Testis (tissue), 3 donors: ENCODE measurements around the gene PDE1A. TPM values are rescaled to one million over a fixed set of nuclear protein-coding genes. Genes with fewer than 3 reads are reported as not detected.

Source experiments
- DNase-seq: peaks from one replicate; pipeline ENCODE4 v3.0.0-alpha.2; 2019
- H3K27ac ChIP-seq, 2 donors: fragments of 200-600 bp; sonication (generic); one replicate each; pipeline ENCODE4 v1.5.1; 2019
- H3K27me3 ChIP-seq: fragments of 200-600 bp; sonication (generic); one replicate; pipeline ENCODE4 v1.5.1; 2019
- H3K36me3 ChIP-seq: fragments of 200-600 bp; sonication (generic); one replicate; pipeline ENCODE4 v1.5.1; 2017; ENCODE audit warnings: low read depth; ENCODE audit errors: missing control alignments
- H3K4me1 ChIP-seq: fragments of 200-600 bp; sonication (generic); one replicate; pipeline ENCODE4 v1.5.1; 2019
- H3K4me3 ChIP-seq, 2 donors: fragments of 200-600 bp; sonication (generic); one replicate each; pipeline ENCODE4 v1.5.1; 2017 to 2019
- H3K9me3 ChIP-seq: fragments of 200-600 bp; sonication (generic); one replicate; pipeline ENCODE4 v1.5.1; 2017
- POLR2A ChIP-seq: fragments of 450-650 bp; IDR thresholded peaks from one replicate; pipeline ENCODE4 v1.6.1; 2017; ENCODE audit warnings: antibody characterized with exemption, mild to moderate bottlenecking, moderate library complexity
- WGBS, 2 donors: methylation state at CpG; one replicate each; pipeline ENCODE4 v1.1.5; 2018; 5-methylcytosine and 5-hydroxymethylcytosine counted together
- intact Hi-C: fragments of 100-400 bp; cut with DNase I; formaldehyde crosslinking; loops from one replicate; pipeline ENCODE4 v1.15.1; 2023; ENCODE audit warnings: low total_unique reads
- polyA plus RNA-seq: library from polyadenylated mRNA; stranded (reverse); fragments of 350-450 nt; fragmentation: Illumina TruSeq; extraction: RNeasy Lipid Tissue Mini Kit (QIAGEN cat#74804); gene quantifications from one replicate; pipeline ENCODE4 v1.2.3, GENCODE V29; 2014; ENCODE audit warnings: low read depth, low replicate concordance; ENCODE audit not compliant: insufficient read depth
- total RNA-seq, 2 donors: library from RNA; depleted of rRNA; stranded (reverse); fragments of >200 nt; gene quantifications; one replicate each; pipeline ENCODE4 v1.2.3, GENCODE V29; 2016
- TF ChIP-seq, protein P1 (sequence below), 3 experiments: fragments of 450-650 bp in 2 of 3; fragments of 200-600 bp in 1 of 3; sonication (generic) in 1 of 3; IDR thresholded peaks; one replicate each; pipeline ENCODE4 v1.5.1; 2016 to 2019; ENCODE audit warnings: antibody characterized with exemption in 3 of 3, mild to moderate bottlenecking in 2 of 3, moderate library complexity in 1 of 3

Gene PDE1A
- total and polyA plus RNA-seq, 3 donors from 2014 or later = 15.2 to 45.0 (median 29.8) TPM

DNA sequence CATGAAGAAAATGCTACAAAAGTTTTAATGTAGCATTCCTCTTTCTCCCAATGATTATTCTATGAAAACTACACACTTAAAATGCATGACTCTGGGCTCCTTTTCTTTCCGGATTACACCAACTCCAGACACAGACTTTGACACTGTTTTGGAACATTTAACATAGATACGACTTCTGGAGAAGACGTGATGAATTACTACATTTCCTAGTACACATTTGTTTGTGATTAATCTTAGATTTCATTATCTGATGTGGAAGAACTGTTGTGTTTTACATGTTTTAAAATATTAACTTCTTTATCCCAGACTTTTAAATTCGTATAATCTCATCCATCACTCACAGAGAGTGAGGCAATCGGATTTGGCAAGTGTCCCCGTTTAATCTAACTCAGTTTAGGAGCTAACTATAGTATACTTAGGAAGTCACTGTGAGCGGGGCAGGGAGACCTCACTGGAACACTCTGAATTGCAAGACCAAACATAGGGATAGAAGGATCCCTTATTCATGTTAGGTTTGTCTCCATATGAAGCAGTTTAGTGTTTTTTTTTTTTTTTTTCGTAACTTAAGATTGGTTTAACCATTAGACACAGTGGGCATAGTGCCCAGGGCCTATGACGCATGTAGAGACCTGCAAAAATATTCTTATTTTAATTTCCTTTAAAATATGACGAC is 66.7 kb downstream of the PDE1A start:
- 79 to 85% methylated on average over 10 of the region's 10 CpGs for WGBS, 2 donors
- no peaks in the 10 kb centered on the region for H3K27me3 ChIP-seq
- intact Hi-C loops = no loop called here
- H3K4me1 ChIP-seq = no peaks in the 10 kb centered on the region
- no peaks in the 10 kb centered on the region for H3K36me3 ChIP-seq
- H3K27ac ChIP-seq = no peak overlapping the region
- DNase-seq = no peak
- H3K4me3 ChIP-seq = no peak overlapping the region
- H3K9me3 ChIP-seq = no peaks in the 10 kb centered on the region
- TF ChIP-seq, protein P1, sequence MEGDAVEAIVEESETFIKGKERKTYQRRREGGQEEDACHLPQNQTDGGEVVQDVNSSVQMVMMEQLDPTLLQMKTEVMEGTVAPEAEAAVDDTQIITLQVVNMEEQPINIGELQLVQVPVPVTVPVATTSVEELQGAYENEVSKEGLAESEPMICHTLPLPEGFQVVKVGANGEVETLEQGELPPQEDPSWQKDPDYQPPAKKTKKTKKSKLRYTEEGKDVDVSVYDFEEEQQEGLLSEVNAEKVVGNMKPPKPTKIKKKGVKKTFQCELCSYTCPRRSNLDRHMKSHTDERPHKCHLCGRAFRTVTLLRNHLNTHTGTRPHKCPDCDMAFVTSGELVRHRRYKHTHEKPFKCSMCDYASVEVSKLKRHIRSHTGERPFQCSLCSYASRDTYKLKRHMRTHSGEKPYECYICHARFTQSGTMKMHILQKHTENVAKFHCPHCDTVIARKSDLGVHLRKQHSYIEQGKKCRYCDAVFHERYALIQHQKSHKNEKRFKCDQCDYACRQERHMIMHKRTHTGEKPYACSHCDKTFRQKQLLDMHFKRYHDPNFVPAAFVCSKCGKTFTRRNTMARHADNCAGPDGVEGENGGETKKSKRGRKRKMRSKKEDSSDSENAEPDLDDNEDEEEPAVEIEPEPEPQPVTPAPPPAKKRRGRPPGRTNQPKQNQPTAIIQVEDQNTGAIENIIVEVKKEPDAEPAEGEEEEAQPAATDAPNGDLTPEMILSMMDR (IDR thresholded peaks at IDR 0.05) = no peak
- TF ChIP-seq POLR2A = no peak

DNA sequence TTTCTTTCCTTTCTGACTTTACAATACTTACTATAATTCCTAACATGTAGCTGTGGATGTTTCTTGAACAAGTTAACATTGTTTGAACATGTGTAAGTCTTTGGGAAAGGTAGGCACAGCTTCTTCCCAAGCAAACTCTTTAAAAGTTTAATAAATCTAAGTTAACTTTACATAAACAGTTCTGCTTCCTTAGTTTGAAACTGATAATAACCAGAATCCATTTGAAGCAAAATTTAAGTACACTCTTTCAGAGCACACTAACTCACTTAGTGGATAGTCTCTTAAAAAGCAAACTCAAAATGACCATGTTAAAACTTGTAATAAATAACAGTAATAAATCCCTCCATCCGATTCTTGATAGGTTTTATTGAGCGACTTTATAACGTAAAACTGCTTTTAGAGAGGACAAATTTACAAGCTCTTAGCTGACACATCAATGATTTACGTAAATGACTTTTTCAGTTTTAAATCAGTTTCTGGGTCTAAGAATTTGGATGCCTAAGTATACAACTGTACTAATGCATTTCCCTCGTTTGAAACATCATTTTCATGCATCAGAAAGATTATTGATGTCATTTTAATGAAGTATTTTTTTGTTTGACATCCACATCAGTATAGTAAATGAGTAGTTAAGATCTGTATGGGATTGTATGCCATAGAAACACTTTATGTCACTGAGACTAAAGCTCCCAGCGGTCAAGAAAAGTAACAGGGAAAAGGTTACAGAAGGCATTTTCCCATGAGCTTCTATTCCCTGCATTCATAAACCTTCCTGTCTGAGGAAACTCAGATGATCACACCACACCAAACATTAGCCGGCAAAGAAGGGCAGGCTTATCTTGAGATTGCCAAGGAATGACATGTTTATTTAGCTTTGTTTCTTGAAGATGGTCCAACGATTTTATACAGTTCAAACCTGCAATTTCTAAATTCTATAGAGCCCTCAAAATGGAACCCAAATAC is 67.5 kb downstream of the PDE1A start:
- no peaks in the 10 kb centered on the region for H3K4me1 ChIP-seq
- H3K9me3 ChIP-seq = no peaks in the 10 kb centered on the region
- TF ChIP-seq, protein P1 (IDR thresholded peaks at IDR 0.05) = no peak
- no peak for TF ChIP-seq POLR2A
- no peak for DNase-seq
- H3K36me3 ChIP-seq = no peaks in the 10 kb centered on the region
- 71 to 75% methylated on average over 8 of the region's 8 CpGs for WGBS, 2 donors
- intact Hi-C loops = no loop called here
- H3K27ac ChIP-seq = no peak overlapping the region
- no peak overlapping the region for H3K4me3 ChIP-seq
- H3K27me3 ChIP-seq = no peaks in the 10 kb centered on the region

DNA sequence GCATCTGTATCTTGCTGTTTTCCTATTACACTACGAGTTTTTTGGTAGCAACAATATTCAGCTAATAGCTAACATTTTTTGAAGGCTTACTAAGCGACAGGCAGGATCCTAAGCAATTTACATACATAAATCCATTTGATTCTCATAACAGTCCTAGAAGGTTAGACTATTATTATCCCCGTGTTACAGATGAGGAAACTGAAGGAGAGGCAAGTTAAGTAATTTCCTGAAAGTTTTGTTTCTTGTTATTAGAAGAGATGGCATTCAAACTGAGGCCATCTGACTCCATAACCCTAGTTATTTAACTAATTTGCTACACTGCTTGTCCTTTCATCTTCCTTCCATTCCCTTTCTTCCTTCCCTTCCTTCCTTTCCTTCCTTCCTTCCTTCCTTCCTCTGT is 68.2 kb downstream of the PDE1A start:
- no peaks in the 10 kb centered on the region for H3K36me3 ChIP-seq
- WGBS, 2 donors = 88 to 92% methylated on average over 3 of the region's 3 CpGs
- TF ChIP-seq, protein P1 (IDR thresholded peaks at IDR 0.05) = no peak
- no peak for TF ChIP-seq POLR2A
- no peaks in the 10 kb centered on the region for H3K4me1 ChIP-seq
- no peak overlapping the region for H3K4me3 ChIP-seq
- intact Hi-C loops = no loop called here
- no peak for DNase-seq
- H3K9me3 ChIP-seq = no peaks in the 10 kb centered on the region
- H3K27ac ChIP-seq = no peak overlapping the region
- no peaks in the 10 kb centered on the region for H3K27me3 ChIP-seq

DNA sequence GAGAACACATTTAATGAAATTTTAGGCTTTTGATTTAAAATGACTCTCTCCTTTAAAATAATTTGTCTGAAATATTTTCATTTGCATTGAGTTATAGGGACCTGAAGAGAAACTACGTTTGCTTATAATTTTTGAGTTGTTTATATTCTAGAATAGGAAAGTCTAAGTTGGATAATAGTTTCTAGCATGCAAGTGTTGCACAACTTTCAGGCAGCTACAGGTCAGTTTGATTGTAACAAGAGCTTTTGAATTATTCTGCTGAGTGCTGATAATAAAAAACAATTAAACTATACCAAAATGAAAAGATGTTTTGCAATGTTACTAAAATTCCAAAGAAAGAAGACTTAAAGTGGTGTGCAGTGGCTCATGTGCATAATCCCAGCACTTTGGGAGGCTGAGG is 71.0 kb downstream of the PDE1A start:
- Histone ChIP-seq H3K27me3 (no peaks in the 10 kb centered on the region), H3K27ac (no peak overlapping the region), H3K4me1 (no peaks in the 10 kb centered on the region), H3K4me3 (no peak overlapping the region), H3K36me3 (no peaks in the 10 kb centered on the region), H3K9me3 (no peaks in the 10 kb centered on the region)
- intact Hi-C loops = no loop called here
- 64 to 76% methylated on average over 1 of the region's 1 CpG for WGBS, 2 donors
- TF ChIP-seq, protein P1 (IDR thresholded peaks at IDR 0.05) = no peak
- TF ChIP-seq POLR2A = no peak
- DNase-seq = no peak
